Testis (tissue), 2 donors: Measurements from ENCODE around the gene CLPX.

ENCODE experiments used
- CTCF ChIP-seq, 3 experiments: fragments of 450-650 bp in 2 of 3; fragments of 200-600 bp in 1 of 3; sonication (generic) in 1 of 3; IDR thresholded peaks; one replicate each; pipeline ENCODE4 v1.5.1; 2016 to 2019; ENCODE audit warnings: antibody characterized with exemption in 3 of 3, mild to moderate bottlenecking in 2 of 3, moderate library complexity in 1 of 3
- POLR2A ChIP-seq: fragments of 450-650 bp; IDR thresholded peaks from one replicate; pipeline ENCODE4 v1.6.1; 2017; ENCODE audit warnings: antibody characterized with exemption, mild to moderate bottlenecking, moderate library complexity

- TF ChIP-seq CTCF (IDR thresholded peaks at IDR 0.05) (no peak), POLR2A (no peak)
Measured at GRCh38 chr15:65180167-65180566, 5.0 kb downstream of the CLPX start.
